A549 (cell line): ENCODE measurements around the gene DHX29. TPM values are rescaled to one million over a fixed set of nuclear protein-coding genes. Genes with fewer than 3 reads are reported as not detected.

Experiments
- ATAC-seq, 2 experiments: fragments of 200-7000 bp in 1 of 2; fragments of >200 bp in 1 of 2; cut with Nextera tagmentation in 1 of 2; cut with Tn5 transposase in 1 of 2; 3 replicates each; pipeline versions ENCODE4 v1.8.0 to v1.9.1; 2018 to 2020; ENCODE audit warnings: mild to moderate bottlenecking in 1 of 2, moderate library complexity in 1 of 2
- CTCF ChIA-PET: fragments of 300-600 bp; sonication (Branson Sonifier 250); formaldehyde crosslinking; extraction: SDS; loops from one replicate; lab custom pipeline; 2021; ENCODE audit warnings: antibody characterized with exemption, inconsistent platforms; lab: Yijun Ruan, JAX
- POLR2A ChIA-PET: fragments of 350-600 bp; formaldehyde crosslinking; extraction: SDS; loops from one replicate; lab custom pipeline; 2021; ENCODE audit warnings: antibody characterized with exemption, inconsistent platforms; lab: Yijun Ruan, JAX
- DNase-seq, 2 experiments: peaks; one replicate each; pipeline versions ENCODE4 v3.0.0 to v3.0.0-alpha.2; 2011 to 2016; ENCODE audit warnings: low read depth in 1 of 2, low spot score in 1 of 2
- FAIRE-seq: peaks from 2 replicates; lab custom pipeline; 2011; peaks lifted over from hg19 to GRCh38; lab: Jason Lieb, UNC
- H3K27ac ChIP-seq, 2 experiments: fragments of >200 bp; sonication (Bioruptor Twin); formaldehyde crosslinking; 3 replicates each; pipeline ENCODE4 v1.5.1; 2016 to 2017
- H3K4me1 ChIP-seq: fragments of >200 bp; sonication (Bioruptor Twin); formaldehyde crosslinking; 3 replicates; pipeline ENCODE4 v1.6.1; 2016
- H3K4me2 ChIP-seq: fragments of >200 bp; sonication (Bioruptor Twin); formaldehyde crosslinking; 3 replicates; pipeline ENCODE4 v1.6.1; 2016
- H3K4me3 ChIP-seq: fragments of >200 bp; sonication (Bioruptor Twin); formaldehyde crosslinking; 3 replicates; pipeline ENCODE4 v1.5.1; 2016
- H3K9me3 ChIP-seq: fragments of >200 bp; sonication (Bioruptor Twin); formaldehyde crosslinking; 3 replicates; pipeline ENCODE4 v1.6.1; 2016
- ATOH8 ChIP-seq: fragments of 250-450 bp; sonication (Bioruptor Pico); IDR thresholded peaks from 2 replicates; pipeline ENCODE4 v1.5.0; 2020; ENCODE audit warnings: low read depth, mild to moderate bottlenecking, moderate library complexity
- CBX2 ChIP-seq: fragments of 200-600 bp; sonication (generic); IDR thresholded peaks from 2 replicates; pipeline ENCODE4 v1.6.1; 2016; ENCODE audit warnings: low read depth, mild to moderate bottlenecking, borderline replicate concordance
- CHD2 ChIP-seq: fragments of 150-350 bp; IDR thresholded peaks from 2 replicates; pipeline ENCODE4 v1.6.1; 2014; ENCODE audit warnings: low read length; ENCODE audit not compliant: partially characterized antibody
- CHD4 ChIP-seq: fragments of 200-600 bp; sonication (generic); IDR thresholded peaks from 2 replicates; pipeline ENCODE4 v1.6.1; 2016; ENCODE audit warnings: antibody characterized with exemption, mild to moderate bottlenecking, borderline replicate concordance
- CTCF ChIP-seq: fragments of >200 bp; sonication (Bioruptor Twin); formaldehyde crosslinking; IDR thresholded peaks from 3 replicates; pipeline ENCODE4 v1.5.1; 2016
- EP300 ChIP-seq, 2 experiments: fragments of >200 bp; sonication (Bioruptor Twin); formaldehyde crosslinking; IDR thresholded peaks; 2 replicates in 1 of 2; 3 replicates in 1 of 2; pipeline ENCODE4 v1.6.1; 2016 to 2017
- GATA3 ChIP-seq: IDR thresholded peaks from 2 replicates; pipeline ENCODE4 v1.6.1; 2012; ENCODE audit warnings: borderline replicate concordance
- HOXB13 ChIP-seq: fragments of 250-450 bp; sonication (Bioruptor Pico); IDR thresholded peaks from 2 replicates; pipeline ENCODE4 v1.5.0; 2020; ENCODE audit warnings: low read depth, mild to moderate bottlenecking, moderate library complexity
- KDM1A ChIP-seq: fragments of 200-600 bp; sonication (generic); IDR thresholded peaks from 2 replicates; pipeline ENCODE4 v1.6.1; 2016; ENCODE audit warnings: low read depth, mild to moderate bottlenecking
- MAZ ChIP-seq: fragments of 150-350 bp; IDR thresholded peaks from 2 replicates; pipeline ENCODE4 v1.6.1; 2014; ENCODE audit warnings: antibody characterized with exemption, low read depth, low read length, borderline replicate concordance
- MYC ChIP-seq: IDR thresholded peaks from 2 replicates; pipeline ENCODE4 v1.6.1; 2012; ENCODE audit warnings: mild to moderate bottlenecking, inconsistent platforms, low read length, improper control_type of control experiment, borderline replicate concordance
- PHF8 ChIP-seq: fragments of 200-600 bp; sonication (generic); IDR thresholded peaks from 2 replicates; pipeline ENCODE4 v1.6.1; 2016; ENCODE audit warnings: low read depth, mild to moderate bottlenecking, antibody characterized with exemption, moderate library complexity, borderline replicate concordance
- POLR2A ChIP-seq: IDR thresholded peaks from 2 replicates; pipeline ENCODE4 v1.6.1; 2012; ENCODE audit warnings: mild to moderate bottlenecking, low read length
- RARB ChIP-seq: fragments of 250-450 bp; sonication (Bioruptor Pico); IDR thresholded peaks from 2 replicates; pipeline ENCODE4 v1.8.0; 2021; ENCODE audit warnings: mild to moderate bottlenecking, moderate library complexity
- SMC3 ChIP-seq: fragments of >200 bp; sonication (Bioruptor Twin); formaldehyde crosslinking; IDR thresholded peaks from 3 replicates; pipeline ENCODE4 v1.6.1; 2018; ENCODE audit warnings: inconsistent platforms
- TP53 ChIP-seq: fragments of 250-450 bp; sonication (Bioruptor Pico); IDR thresholded peaks from 2 replicates; pipeline ENCODE4 v1.5.0; 2021; ENCODE audit warnings: mild to moderate bottlenecking, moderate library complexity
- ZSCAN20 ChIP-seq: fragments of 250-450 bp; sonication (Bioruptor Pico); IDR thresholded peaks from 2 replicates; pipeline ENCODE4 v1.8.0; 2022; ENCODE audit warnings: mild to moderate bottlenecking, moderate library complexity
- WGBS: methylation state at CpG from one replicate; pipeline ENCODE4 v1.1.6; 2017; ENCODE audit errors: missing lambda C conversion rate; 5-methylcytosine and 5-hydroxymethylcytosine counted together
- polyA plus RNA-seq, 4 experiments: library from polyadenylated mRNA; depleted of rRNA in 3 of 4; stranded (reverse); fragments of >200 nt; fragmentation: RNase III in 1 of 4; extraction: RNeasy Plus Mini Kit Qiagen cat#74134 plus additional on column Dnase treatment in 1 of 4; gene quantifications; 2 replicates in 3 of 4; 3 replicates in 1 of 4; pipeline ENCODE4 v1.2.3, GENCODE V29; 2011 to 2017
- TF ChIP-seq, protein P1 (sequence below): fragments of 450-650 bp; IDR thresholded peaks from 2 replicates; pipeline ENCODE4 v1.6.1; 2014; ENCODE audit warnings: antibody characterized with exemption
- TF ChIP-seq, protein P2 (sequence below): IDR thresholded peaks from 2 replicates; pipeline ENCODE4 v1.6.1; 2012
- TF ChIP-seq, protein P3 (sequence below): fragments of >200 bp; sonication (Bioruptor Twin); formaldehyde crosslinking; IDR thresholded peaks from 3 replicates; pipeline ENCODE4 v1.6.1; 2016

The DHX29 gene
- polyA plus RNA-seq, 2 of the 4 experiments (the other 2 are of a cell fraction), result 12.3 to 25.4 TPM

DNA sequence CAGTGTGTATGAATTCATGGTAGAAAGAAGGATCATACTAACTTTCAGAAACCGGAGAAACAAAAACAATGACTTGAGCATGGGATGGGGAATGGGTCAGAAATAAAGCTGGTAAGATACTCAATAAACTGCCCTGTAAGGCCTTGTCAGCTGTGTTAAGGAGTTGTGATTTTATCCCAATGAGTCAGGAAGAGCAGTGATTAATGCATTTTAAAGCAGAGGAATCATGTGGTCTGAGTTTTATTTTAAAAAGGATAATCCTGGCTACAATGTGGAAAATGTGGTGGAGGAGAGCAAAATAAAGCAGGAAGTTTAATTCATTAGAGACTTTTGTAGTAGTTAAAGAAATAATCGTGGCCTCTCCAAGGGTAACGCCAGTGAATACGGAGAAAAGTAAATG lies 28.7 kb downstream of the DHX29 start:
- ChIA-PET CTCF (no interaction called here), POLR2A (no interaction called here)
- no peaks in the 10 kb centered on the region for H3K9me3 ChIP-seq
- no peak overlapping the region for H3K4me3 ChIP-seq
- no peak overlapping the region for H3K27ac ChIP-seq
- no peaks in the 10 kb centered on the region for H3K4me1 ChIP-seq
- DNase-seq (no peak), ATAC-seq (no peak), FAIRE-seq (no peak)
- TF ChIP-seq EP300 (IDR thresholded peaks at IDR 0.05) (no peak), KDM1A (no peak), RARB (CRISPR knock-in tag) (no peak), ZSCAN20 (no peak), HOXB13 (no peak), TP53 (CRISPR knock-in tag) (no peak), ATOH8 (CRISPR knock-in tag) (no peak), PHF8 (no peak), POLR2A (no peak), CTCF (no peak), CHD2 (no peak), CHD4 (no peak), CBX2 (no peak), SMC3 (no peak), GATA3 (no peak)
- TF ChIP-seq, protein P1, sequence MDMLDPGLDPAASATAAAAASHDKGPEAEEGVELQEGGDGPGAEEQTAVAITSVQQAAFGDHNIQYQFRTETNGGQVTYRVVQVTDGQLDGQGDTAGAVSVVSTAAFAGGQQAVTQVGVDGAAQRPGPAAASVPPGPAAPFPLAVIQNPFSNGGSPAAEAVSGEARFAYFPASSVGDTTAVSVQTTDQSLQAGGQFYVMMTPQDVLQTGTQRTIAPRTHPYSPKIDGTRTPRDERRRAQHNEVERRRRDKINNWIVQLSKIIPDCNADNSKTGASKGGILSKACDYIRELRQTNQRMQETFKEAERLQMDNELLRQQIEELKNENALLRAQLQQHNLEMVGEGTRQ, result no peak
- TF ChIP-seq, protein P2, sequence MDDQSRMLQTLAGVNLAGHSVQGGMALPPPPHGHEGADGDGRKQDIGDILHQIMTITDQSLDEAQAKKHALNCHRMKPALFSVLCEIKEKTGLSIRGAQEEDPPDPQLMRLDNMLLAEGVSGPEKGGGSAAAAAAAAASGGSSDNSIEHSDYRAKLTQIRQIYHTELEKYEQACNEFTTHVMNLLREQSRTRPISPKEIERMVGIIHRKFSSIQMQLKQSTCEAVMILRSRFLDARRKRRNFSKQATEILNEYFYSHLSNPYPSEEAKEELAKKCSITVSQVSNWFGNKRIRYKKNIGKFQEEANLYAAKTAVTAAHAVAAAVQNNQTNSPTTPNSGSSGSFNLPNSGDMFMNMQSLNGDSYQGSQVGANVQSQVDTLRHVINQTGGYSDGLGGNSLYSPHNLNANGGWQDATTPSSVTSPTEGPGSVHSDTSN, result no peak
- 93% methylated on average over 4 of the region's 4 CpGs for WGBS
- no peak overlapping the region for H3K4me2 ChIP-seq

DNA sequence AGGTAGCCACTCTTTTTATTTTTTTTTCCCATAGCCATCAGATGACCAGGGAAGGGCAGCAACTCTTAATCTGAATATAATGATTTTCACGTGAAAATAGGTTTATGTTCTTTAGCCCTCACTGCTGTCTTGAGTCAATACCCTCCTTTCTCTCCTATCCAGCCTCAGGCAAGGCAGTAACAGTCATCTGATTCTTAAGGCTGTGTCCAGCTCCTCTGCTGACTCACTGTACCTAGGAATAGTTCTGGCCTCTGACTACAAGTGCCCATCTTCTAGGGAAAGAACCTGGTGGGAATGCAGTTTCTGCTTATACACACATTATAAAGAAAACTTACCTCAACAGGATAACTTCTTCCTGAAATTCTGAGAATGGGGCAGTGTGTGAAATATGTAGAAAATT lies 30.7 kb downstream of the DHX29 start:
- ChIA-PET CTCF (interaction anchor here (0.9 to 1.0 kb wide), 2 partner anchors 48 to 99 kb away, joined by 3 read pairs; no protein-coding TSS in a partner anchor), POLR2A (no interaction called here)
- H3K27ac ChIP-seq, result no peak overlapping the region
- H3K9me3 ChIP-seq, result no peaks in the 10 kb centered on the region
- H3K4me1 ChIP-seq, result no peaks in the 10 kb centered on the region
- ATAC-seq, result no peak
- FAIRE-seq, result no peak
- TF ChIP-seq MYC (no peak), RARB (CRISPR knock-in tag) (no peak), CBX2 (no peak), CTCF (no peak), POLR2A (no peak), MAZ (no peak), ATOH8 (CRISPR knock-in tag) (no peak)
- TF ChIP-seq, protein P3, sequence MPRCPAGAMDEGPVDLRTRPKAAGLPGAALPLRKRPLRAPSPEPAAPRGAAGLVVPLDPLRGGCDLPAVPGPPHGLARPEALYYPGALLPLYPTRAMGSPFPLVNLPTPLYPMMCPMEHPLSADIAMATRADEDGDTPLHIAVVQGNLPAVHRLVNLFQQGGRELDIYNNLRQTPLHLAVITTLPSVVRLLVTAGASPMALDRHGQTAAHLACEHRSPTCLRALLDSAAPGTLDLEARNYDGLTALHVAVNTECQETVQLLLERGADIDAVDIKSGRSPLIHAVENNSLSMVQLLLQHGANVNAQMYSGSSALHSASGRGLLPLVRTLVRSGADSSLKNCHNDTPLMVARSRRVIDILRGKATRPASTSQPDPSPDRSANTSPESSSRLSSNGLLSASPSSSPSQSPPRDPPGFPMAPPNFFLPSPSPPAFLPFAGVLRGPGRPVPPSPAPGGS, result no peak
- TF ChIP-seq, all 56 proteins: peak for 0
- 57% methylated on average over 1 of the region's 1 CpG for WGBS
- Histone ChIP-seq H3K4me3 (no peak overlapping the region), H3K4me2 (no peak overlapping the region)
- DNase-seq, result peak in 1 of 2 experiments; percentile 11
